Thymus (tissue), 11 donors: ENCODE results near the gene PPM1F. TPM values are rescaled to one million over a fixed set of nuclear protein-coding genes. Genes with fewer than 3 reads are reported as not detected.

ENCODE experiments used
- DNase-seq, 9 donors: peaks; one replicate each; pipeline ENCODE4 v3.0.0-alpha.2; 2013; ENCODE audit warnings: low spot score in 9 of 9, low read depth in 6 of 9, missing footprints in 1 of 9
- H3K27ac ChIP-seq, 2 donors: one replicate each; pipeline ENCODE4 v1.5.1; 2013; ENCODE audit warnings: control low read depth in 1 of 2, low read depth in 1 of 2, low read length in 1 of 2, mild to moderate bottlenecking in 1 of 2, moderate library complexity in 1 of 2
- H3K27me3 ChIP-seq, 2 donors: one replicate each; pipeline ENCODE4 v1.5.1; 2013; ENCODE audit warnings: low read length in 1 of 2; ENCODE audit not compliant: control insufficient read depth in 2 of 2, insufficient read depth in 1 of 2
- H3K36me3 ChIP-seq, 2 donors: one replicate each; pipeline ENCODE4 v1.5.1; 2013; ENCODE audit warnings: low read length in 1 of 2, mild to moderate bottlenecking in 1 of 2, moderate library complexity in 1 of 2; ENCODE audit not compliant: control insufficient read depth in 2 of 2, insufficient read depth in 2 of 2
- H3K4me1 ChIP-seq, 2 donors: one replicate each; pipeline ENCODE4 v1.5.1; 2013; ENCODE audit warnings: low read length in 2 of 2; ENCODE audit not compliant: control insufficient read depth in 2 of 2, insufficient read depth in 2 of 2
- H3K4me3 ChIP-seq, 2 donors: one replicate each; pipeline ENCODE4 v1.5.1; 2013; ENCODE audit warnings: low read length in 2 of 2, control low read depth in 1 of 2, mild to moderate bottlenecking in 1 of 2
- H3K9me3 ChIP-seq, 2 donors: one replicate each; pipeline ENCODE4 v1.5.1; 2013; ENCODE audit warnings: low read length in 1 of 2, mild to moderate bottlenecking in 1 of 2; ENCODE audit not compliant: control insufficient read depth in 2 of 2, insufficient read depth in 1 of 2
- WGBS: extraction: QIAGEN DNeasy Blood & Tissue Kit; methylation state at CpG from one replicate; pipeline ENCODE4 v1.1.7; 2013; 5-methylcytosine and 5-hydroxymethylcytosine counted together
- polyA plus RNA-seq: library from polyadenylated mRNA; stranded (reverse); fragments of 200-250 nt; gene quantifications from one replicate; pipeline ENCODE4 v1.2.3, GENCODE V29; 2013
- total RNA-seq: library from RNA; stranded (reverse); fragments of 120-200 nt; gene quantifications from one replicate; pipeline ENCODE4 v1.2.4, GENCODE V29; 2013
- donor health status: healthy.

Gene PPM1F
- total and polyA plus RNA-seq, 2 donors: 10.5 to 13.0 TPM

- no peak for DNase-seq
- H3K9me3 ChIP-seq: no peaks in the 10 kb centered on the region
- 96% methylated on average over 6 of the region's 6 CpGs for WGBS
- H3K4me3 ChIP-seq: no peak overlapping the region
- peaks cover 20 to 26% of the 10 kb centered on the region in 2 donors for H3K36me3 ChIP-seq
- H3K27ac ChIP-seq: no peak overlapping the region
- H3K27me3 ChIP-seq: no peaks in the 10 kb centered on the region
- peaks cover 0 to 3% of the 10 kb centered on the region in 2 donors for H3K4me1 ChIP-seq
These were observed 23.4 kb downstream of the PPM1F start for GRCh38 chr22:21929253-21929652.

GRCh38 chr22:21928048-21928447 is 24.6 kb downstream of the PPM1F start:
- Histone ChIP-seq H3K4me1 (peaks cover 0 to 3% of the 10 kb centered on the region in 2 donors), H3K4me3 (no peak overlapping the region), H3K36me3 (peaks cover 9 to 16% of the 10 kb centered on the region in 2 donors), H3K27ac (no peak overlapping the region), H3K27me3 (no peaks in the 10 kb centered on the region), H3K9me3 (no peaks in the 10 kb centered on the region)
- DNase-seq: no peak
- WGBS: 93% methylated on average over 12 of the region's 12 CpGs

DNA sequence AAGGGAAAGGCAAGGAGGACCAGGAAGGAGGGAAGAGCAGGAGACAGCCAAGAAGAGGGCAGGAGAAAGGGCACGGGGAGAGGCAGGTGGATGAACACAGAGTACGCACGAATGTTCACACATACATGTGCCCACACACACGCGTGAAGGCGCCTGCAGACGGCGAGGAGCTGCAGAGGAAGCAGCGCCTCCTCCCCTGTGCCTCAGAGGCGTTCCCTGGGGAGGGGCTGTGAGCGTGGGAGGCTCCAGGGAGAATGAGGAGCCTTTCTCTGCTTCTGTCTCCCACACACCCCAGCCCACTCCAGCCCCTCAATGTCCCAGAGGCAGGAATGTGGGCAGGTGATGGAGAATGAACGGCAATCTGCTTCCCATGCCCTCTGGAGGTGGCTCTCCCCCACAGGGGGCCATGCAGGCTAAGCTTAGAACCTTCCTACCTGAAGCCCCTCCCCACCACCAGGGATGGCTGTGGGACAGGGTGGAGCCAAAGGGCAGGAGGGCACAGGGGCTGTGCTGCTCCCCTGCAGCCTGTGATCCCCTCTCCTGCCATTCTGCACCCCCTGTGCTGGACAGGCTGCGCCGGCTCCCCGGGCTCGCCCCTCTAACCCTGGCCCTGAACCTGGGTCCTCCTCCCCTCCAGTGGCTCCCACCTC is 25.3 kb downstream of the PPM1F start:
- Histone ChIP-seq H3K9me3 (no peaks in the 10 kb centered on the region), H3K27me3 (no peaks in the 10 kb centered on the region), H3K27ac (no peak overlapping the region), H3K4me3 (no peak overlapping the region), H3K4me1 (peaks cover 0 to 3% of the 10 kb centered on the region in 2 donors), H3K36me3 (peaks cover 7 to 9% of the 10 kb centered on the region in 2 donors)
- no peak for DNase-seq
- 94% methylated on average over 16 of the region's 16 CpGs for WGBS

DNA sequence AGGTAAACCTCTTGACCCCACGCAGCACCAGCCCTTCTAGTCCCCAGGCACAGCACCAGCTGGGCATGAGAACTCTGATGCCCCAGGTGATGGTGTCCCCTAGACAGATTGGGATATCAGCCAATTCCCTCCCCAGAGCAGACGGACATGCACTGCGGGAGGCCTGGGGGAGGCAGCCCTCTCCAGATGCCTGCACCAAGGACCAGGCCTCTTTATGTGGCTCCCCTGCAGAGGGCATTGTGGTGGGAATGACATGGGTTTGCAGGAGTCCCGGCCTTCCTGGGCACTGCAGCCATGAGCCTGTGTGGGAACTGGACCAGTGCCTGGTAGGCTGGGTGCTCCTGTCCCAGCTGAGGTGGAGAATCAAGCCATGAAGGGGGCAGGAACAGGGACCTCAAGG is 25.9 kb downstream of the PPM1F start:
- Histone ChIP-seq H3K36me3 (peaks cover 7 to 9% of the 10 kb centered on the region in 2 donors), H3K4me3 (no peak overlapping the region), H3K9me3 (no peaks in the 10 kb centered on the region), H3K27ac (no peak overlapping the region), H3K27me3 (no peaks in the 10 kb centered on the region), H3K4me1 (peaks cover 0 to 3% of the 10 kb centered on the region in 2 donors)
- DNase-seq: no peak
- 95% methylated on average over 4 of the region's 4 CpGs for WGBS

GRCh38 chr22:21923163-21923561 is 29.5 kb downstream of the PPM1F start:
- DNase-seq: no peak

DNA sequence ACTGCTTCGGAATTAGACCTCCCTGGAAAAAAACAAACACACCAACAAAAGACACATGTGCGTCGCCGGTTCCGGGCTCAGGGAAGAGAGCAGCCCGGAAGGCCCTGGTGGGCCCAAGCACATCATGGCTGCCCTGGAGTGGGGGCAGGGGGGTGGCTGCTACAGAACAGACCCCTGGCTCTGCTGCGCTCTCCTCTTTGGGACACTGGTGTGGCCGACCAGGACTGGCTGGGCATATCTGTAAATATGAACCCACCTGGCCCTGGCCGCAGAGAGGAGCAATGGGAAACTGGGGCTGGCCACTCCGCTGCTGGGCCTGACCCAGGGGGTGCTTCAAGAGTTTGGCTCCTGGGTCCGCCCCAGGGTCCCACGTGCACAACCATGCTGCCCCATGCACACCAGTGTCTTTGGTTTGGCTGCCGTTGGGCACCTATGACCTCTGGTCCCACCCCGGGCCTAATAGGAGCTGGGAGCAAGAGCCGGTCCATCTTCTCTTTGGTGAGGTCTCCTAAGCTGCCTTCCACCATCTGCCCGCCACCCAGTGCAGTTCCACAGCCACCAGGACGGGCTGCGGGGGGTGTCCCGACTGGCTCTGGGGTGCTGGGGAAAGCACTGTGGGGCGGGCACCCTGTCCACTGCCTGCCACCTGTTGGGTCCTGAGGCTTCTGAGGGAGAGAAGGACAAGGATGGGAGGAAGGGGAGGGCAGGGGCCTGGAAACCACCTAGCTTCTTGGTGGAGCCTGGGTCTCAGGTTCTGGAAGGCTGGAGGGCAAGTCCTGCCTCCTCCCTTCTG is 30.1 kb downstream of the PPM1F start:
- no peak for DNase-seq
- Histone ChIP-seq H3K9me3 (no peaks in the 10 kb centered on the region), H3K36me3 (peaks cover 2 to 5% of the 10 kb centered on the region in 2 donors), H3K4me1 (no peaks in the 10 kb centered on the region), H3K27me3 (no peaks in the 10 kb centered on the region), H3K4me3 (no peak overlapping the region), H3K27ac (no peak overlapping the region)
- WGBS: 97% methylated on average over 20 of the region's 20 CpGs

More at GRCh38 chr22:21923163-21923561, 29.5 kb downstream of the PPM1F start:
- no peak overlapping the region for H3K4me3 ChIP-seq
- H3K9me3 ChIP-seq: no peaks in the 10 kb centered on the region
- no peak overlapping the region for H3K27ac ChIP-seq
- WGBS: 97% methylated on average over 21 of the region's 21 CpGs
- H3K4me1 ChIP-seq: no peaks in the 10 kb centered on the region
- peaks cover 2 to 5% of the 10 kb centered on the region in 2 donors for H3K36me3 ChIP-seq
- H3K27me3 ChIP-seq: no peaks in the 10 kb centered on the region

DNA sequence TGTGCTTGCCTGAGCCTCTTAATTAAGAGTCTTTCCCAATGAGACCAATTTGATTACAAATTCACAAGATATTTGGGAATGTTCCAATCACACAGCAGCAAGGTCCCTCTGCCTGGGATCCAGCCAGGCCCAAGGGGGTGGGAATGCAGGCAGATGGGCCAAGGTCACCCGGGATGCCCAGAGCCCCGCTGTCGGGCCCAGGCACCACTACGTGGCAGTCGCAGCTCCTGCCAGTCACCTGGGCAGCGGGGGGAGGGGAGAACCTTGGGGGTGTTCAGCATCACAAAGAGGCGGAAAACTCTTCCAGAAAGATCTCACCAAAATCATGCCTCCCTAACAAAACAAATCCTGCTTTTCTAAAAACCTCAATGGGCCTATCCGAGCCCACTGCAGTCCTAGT is 30.9 kb downstream of the PPM1F start:
- WGBS: 97% methylated on average over 8 of the region's 8 CpGs
- Histone ChIP-seq H3K27ac (no peak overlapping the region), H3K27me3 (no peaks in the 10 kb centered on the region), H3K36me3 (peaks cover 2 to 5% of the 10 kb centered on the region in 2 donors), H3K9me3 (no peaks in the 10 kb centered on the region), H3K4me3 (no peak overlapping the region), H3K4me1 (no peaks in the 10 kb centered on the region)
- no peak for DNase-seq

GRCh38 chr22:21921184-21921721 is 31.4 kb downstream of the PPM1F start:
- no peak for DNase-seq
- 94% methylated on average over 13 of the region's 13 CpGs for WGBS
- H3K36me3 ChIP-seq: peaks cover 2 to 5% of the 10 kb centered on the region in 2 donors

More at GRCh38 chr22:21921184-21921721, 31.4 kb downstream of the PPM1F start:
- H3K27ac ChIP-seq: no peak overlapping the region
- no peaks in the 10 kb centered on the region for H3K4me1 ChIP-seq
- no peak overlapping the region for H3K4me3 ChIP-seq
- no peaks in the 10 kb centered on the region for H3K9me3 ChIP-seq
- no peaks in the 10 kb centered on the region for H3K27me3 ChIP-seq
